ENCODE measurements around the gene UBE2QL1.

Gene UBE2QL1

DNA sequence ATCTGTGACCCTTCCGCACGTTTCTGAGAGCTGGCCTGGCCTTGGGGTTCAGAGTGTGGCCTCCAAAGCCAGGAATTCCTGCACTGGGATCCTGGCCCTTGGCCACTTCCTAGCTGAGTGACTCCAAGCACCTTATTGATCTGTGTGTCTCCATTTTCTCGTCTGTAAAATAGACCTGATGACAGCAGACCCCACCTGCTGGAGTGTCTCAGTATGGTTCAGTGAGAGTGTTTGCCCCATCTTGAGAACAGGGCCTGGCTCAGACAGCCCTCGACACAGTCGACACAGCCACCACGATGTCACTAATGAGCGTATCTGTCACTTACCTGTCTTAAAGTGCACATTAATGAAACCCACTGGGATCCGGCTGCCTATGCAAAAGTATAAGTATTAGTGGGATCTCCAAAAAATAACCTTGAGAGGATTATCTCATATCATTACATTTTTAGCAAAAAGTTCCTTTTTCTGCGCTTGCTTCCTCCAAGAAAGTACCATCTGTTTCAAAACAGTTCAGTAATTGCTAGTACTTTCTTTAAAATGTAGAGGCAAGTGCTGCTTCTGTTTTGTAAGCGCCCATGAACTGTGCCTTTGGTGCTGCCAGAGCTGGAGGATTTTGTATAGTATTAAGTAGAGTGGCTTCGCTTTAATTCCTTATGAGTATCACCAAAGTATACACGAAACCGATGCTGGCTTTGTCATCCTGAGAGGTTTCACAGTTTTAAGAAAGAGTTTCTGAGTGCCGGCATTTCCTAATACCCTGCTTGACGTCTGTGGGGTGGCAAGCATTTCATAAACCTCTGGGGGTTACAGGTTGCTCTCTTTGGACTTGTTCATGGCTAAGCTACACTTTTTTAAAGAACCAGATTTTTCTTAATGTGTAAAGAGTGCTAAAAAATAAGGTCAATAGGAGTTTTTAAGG is 31.7 kb downstream of the UBE2QL1 start:
- DNase-seq = no peak

DNA sequence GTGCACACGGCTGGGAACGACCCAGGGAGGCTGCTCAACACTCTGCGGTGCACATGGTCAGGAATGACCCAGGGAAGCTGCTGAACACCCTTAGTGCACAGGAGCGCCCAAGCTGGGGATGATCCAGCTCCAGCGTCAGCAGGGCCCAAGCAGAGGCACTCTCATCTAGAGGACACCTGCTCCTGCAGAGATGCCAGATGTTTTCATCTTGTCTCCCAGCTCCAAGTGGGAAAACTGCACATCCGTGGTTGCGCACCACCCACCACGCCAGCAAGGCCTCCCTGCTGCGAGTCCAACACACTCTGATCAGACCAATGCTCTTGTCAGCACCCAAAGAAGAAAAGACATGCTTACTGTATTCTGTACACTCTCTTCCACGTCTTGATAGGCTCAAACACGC is 34.1 kb downstream of the UBE2QL1 start:
- no peak for DNase-seq

DNA sequence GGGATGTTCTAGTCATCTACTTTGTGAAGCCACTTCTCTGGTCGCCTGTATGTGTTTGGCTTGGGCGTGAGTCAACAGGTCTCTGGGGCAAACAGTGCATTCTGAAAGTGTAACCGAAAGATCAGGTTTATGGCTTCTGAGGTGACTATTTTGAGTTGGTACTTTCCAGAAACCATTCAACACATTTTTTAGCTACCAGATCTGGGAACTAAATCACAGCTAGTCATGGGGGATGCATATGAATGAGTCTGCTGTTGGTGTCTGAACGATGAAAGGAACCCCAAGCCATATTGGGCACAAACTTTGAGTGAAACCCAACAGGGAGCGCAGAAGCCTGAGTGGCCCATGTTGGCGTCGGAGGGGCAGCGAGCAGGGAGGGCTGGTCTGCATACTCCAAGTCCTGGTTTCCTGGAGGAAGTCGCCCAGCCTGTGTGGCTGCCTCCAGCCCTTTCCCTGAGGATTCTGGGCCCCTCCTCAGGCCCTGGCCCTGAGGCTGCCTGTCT is 35.3 kb downstream of the UBE2QL1 start:
- DNase-seq = no peak

DNA sequence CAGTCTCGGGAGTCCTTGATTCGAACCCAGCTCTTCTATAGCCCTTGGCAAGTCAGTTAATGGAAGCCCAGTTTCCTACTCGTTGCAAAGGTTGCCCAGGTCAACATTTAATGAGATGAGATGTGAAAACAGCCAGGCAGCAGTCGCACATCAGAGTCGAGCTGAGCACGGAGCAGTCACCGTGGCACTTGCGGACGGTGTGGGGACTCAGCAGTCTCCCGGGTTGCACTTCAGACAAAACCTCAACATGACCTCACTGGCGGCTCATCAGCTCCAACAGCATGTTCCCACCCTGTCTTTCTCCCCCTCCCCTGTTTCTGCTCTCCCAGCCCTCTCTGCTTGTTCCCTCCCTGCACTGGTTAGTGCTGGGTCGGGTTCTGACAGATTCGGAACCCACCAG is 35.8 kb downstream of the UBE2QL1 start:
- DNase-seq = no peak

DNA sequence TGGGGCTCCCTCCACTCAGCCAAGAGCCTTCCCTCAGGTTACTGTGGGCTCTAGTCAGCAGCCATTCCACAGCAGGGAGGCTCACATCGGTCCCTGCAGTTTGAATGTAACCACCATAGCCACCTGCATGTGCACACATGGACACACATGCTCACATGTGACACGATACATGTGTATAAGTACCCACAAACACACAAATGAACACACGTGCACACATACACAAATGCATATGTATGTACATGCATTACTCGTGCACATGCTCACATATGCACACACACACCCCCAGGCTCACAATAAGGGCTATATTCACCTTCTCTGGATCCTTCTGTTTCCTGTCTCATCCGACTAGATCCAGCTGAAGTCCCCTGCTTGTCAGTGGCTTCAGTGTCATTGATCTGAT is 36.2 kb downstream of the UBE2QL1 start:
- DNase-seq = no peak

DNA sequence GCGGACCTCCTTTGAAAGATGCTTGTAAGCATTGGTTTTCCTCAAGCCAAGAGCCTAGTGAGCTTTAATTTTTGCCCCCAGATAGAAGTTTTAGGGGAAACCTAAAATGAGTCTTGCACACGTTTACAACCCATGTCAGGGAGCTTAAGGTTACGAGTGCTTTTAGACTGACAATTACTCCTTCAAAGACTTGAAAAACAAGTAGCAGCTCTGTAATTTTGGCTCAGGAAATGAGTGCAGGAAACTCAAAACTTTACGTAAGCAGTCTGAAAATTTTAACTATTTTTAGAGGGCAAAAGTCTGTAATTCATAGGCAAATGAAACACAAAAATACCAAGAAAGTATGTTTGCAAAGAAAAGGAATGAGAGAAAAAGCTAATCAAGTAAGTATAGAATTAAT is 36.8 kb downstream of the UBE2QL1 start:
- DNase-seq = no peak

DNA sequence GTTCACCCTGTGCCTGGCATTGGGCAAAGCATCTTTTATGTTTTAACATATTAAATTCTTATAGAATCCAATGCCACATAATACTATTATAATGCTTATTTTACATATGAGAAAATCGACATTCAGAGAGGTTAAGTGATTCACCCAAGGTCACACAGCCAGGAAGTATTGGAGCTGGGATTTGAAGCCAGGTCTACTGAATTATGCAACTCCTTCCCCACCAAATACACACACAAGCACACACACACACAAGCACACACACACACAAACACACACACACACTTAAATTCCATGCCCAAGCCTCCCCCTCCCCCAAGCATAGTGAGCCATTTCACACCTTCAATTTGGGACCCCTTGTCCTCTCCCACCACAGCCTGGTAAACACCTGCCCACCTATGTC is 37.4 kb downstream of the UBE2QL1 start:
- no peak for DNase-seq

DNA sequence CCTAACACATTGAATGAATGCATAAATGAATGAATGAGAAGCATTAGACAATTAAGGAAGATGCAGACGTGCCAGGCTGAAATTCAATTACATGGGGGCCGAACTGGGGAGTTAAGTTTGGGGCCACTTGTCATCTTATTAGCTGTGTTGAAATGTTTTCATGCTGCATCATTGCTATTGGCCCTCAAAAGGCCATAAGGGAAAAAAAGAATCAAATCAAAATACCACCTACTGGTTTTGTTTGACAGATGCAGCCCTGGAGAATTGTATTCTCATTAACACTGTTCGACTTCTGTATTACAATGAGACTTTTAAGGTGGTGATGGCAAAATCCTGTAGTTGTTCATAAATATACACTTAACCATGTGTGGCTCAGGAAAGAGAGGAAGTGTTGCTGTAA is 38.4 kb downstream of the UBE2QL1 start:
- DNase-seq = no peak

DNA sequence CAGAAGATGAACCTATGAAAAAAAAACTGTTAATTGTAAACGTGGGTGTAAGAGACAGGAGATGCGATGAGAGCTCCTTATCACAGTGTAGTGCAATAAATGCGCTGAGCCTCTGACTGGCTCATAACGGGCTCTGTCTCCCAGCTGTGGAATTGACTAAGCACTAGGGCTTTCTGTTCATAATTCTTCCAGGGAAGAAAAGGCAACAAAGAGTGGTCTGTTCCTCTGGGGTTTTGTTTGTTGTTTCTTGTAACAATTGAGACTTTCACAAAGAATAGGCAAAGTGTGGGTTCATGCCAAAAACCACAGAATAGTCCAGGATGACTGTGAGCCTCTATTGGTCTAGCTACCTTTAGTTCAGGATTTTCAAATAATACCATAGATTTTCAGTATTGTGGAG is 39.4 kb downstream of the UBE2QL1 start:
- no peak for DNase-seq

DNA sequence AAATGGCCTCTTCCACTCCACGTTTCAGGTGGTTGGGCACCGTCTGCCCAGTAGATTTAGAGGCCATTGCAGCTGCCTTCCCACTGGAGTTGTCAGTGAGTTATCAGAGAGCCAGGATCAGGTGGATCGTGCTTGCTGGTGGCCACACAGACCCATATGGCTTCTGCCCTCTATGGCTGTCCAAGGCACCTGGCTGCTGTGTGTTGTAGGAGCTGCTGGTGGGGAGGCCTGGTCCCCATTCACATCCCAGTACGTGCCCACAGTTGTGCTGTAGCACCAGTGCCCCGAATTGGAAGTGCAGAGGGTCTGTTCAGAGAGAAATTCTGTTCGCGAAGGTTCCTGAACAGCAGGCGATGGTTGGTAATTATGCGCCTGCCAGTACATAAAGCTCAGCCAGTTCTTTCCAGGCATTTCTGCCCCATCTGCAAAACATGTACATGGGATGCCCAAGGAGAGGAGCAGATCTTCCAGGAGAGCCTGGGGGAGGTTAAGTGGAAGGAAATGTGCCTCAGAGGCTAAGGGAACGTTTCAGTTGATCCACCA is 41.1 kb downstream of the UBE2QL1 start:
- no peak for DNase-seq

DNA sequence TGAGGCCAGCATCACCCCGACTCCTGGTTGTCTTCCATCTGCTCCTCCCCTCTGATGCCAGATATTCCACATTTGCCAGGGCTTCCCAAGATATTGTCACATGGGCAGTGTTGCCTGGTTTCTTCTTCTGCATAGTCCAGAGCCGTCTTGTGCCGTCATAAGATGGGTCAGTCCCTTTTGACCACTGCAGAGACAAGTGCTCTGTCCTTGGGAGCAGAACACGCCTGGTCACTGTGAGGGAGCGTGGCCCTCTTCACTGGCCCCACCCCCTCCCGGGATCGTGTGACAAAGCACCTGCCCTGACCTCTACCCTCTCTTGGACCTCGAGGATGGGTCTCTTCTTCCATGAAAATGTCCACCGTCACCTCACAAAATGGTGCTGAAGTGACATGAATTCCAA is 41.6 kb downstream of the UBE2QL1 start:
- DNase-seq = no peak

DNA sequence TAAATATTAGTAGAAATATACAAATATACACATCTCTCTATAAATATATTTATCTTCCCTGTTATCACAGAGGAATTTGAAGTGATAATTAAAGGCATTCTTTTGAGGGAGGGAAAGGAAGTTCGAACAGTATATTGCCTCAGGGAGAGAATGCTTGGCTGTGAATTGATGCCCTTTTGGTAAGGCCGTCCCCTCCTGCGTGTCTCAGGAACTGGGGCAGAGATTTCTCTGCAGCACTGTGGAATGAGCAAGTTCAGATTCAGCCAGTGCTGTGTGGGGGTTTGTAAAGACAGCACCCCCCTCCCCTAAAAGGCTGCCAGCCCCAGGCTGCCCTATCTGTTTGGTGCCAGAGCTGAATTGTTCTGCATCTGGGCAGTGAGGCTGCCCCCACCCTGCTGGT is 42.0 kb downstream of the UBE2QL1 start:
- DNase-seq = no peak

DNA sequence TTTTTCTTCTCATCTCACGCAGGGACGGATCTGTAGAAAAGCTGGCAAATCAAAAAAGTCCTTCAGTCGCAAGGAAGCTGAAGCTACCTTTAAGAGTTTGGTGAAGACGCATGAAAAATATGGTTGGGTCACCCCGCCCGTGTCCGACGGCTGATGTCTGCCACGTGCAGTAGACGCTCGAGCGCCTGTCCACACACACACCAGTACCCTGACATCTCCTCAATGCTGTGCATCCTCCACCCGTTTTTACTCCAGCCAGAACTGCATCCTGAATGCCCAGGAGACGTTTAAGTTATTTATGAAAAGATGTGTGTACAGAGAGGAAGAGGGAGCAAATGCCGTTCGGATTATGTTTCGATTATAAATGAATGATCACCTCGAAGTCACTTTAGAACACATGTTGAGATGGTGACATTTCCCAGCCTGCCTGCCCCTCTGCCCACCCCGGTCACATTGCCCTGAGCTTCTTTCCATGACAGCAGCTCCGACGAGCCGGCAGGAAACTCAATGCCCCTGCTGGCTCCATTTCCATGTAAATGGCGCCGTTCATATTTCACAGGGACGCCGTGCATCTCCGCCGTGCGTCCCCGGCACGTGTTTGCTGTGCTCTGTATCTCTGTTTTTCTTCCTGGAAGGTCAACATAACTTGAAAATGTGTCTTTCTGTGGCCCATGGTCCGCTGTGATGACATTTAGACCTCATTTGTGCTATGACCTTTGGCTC is 42.7 kb downstream of the UBE2QL1 start:
- no peak for DNase-seq

DNA sequence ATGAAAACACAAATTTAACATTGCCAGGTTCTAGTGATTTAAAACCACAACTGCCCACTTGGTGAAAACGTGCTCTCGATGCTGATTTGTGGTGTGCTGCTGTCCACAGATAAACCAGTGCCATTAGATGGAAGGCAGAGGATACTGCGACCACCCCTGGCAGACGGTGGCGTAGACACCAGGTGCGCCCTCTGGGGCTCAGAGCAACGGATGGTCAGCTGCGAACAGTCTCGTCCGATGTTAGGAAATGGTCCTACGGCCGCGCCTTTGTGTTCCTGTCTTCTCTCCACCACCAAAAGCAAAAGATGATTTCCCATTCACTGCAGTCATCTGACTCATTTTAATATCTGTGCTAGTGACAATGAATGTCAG is 43.2 kb downstream of the UBE2QL1 start:
- DNase-seq = no peak

DNA sequence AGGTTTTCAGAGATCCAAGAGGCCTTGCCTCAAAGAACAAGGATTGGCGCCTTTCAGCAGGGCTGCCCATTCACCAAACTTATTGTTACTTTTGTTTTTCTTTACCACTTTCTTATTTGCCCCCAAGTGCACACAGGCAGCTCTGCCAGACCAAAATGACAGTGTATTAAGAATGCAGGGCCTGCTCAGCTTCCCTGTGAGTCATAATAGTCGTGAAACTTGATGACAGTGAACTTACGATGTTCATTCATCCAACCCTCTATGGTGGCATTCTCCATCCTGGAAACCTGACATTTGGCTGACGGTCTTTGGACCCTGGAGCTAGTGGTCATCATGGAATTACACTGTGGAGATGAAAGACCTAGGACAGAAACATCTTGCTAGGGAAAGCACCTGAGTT is 44.3 kb downstream of the UBE2QL1 start:
- no peak for DNase-seq

DNA sequence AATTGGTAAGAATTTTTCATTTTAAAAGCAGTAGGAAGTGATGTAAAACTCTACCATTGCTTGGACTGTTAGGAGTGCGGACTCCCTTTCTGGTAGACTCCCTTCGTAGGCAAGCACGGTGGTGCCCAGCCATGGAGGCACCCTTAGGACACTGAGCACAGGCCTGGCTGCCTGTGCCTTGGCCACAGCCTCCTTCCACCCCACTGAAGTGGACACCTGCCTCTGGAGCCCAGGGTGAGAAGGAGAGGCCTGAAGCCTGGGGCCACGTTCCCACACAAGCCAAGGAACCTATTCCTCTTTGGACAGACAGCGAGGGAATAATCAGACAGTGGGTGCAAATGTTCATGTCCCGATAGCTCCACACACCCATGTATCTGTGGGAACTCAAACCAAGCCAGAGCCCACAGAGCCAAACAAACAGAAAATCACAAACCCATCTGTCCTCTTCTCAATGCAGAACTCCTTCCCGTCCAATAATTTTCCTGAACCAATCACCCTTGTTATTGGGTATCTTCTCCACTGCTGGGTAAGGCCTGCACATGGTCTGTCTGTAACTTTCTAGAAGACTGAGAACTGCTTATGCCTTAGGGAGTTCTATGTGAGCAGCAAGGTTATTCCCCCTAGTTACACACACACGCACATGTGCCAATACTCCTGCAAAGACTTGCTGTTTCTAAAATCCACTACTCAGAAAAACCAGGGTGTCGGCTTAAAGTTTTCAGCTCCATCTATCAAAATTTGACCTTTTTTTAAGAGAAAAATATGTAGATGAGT is 45.2 kb downstream of the UBE2QL1 start:
- DNase-seq = no peak

DNA sequence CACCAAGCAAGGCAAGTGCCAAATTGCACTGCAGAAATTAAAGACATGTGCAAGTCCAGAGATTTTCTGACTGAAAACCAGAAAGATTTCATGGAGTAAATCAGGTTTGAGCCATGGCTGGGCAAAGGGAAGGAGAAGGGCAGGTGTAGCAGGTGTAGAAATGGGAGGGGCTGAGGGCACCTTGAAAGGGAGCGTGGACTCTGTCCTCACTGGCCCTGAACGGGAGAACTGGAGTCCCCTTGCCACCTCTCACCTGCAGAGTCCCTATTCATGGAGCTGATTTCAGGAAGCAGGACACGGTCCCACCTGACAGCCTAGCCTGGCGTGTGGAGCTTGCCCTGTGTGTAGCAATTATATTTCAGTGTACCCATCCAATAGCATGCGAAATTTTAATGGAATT is 46.3 kb downstream of the UBE2QL1 start:
- no peak for DNase-seq

DNA sequence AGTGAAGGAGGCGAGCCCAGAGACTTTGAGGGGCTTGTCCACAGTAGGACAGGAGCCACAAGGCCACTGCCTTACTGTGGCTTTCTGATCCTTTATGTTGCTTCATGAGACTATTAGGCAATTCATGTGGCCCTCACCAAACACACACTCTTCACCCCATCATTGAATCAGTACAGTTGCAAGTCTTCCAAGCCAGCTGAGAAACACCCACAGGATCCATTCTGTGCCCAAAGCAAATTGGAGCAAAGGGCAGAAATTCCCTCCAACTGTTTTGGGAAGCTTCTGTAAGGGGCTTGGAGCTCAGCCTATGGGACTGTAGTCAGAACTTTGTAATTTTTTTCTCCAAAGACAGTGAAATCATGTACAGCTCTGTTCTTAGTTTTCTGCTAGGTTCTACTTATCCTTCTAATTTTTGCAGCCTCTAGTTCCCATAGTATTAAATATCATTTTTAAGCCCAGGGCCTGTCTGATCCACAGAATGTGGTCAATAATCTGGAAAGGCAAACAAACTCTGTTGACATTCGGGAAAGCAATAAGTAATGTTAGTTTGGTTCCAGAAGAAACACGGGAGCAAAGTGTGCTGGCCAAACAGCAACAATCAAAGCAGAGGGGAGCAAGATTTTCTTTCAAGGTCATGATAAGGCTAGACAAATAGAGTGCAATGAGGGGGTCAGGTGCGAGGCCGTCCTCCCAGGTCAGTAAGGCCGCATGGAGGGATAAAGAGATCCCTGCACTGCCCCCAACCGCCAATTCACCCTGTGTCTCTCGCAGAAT is 47.0 kb downstream of the UBE2QL1 start:
- no peak for DNase-seq

DNA sequence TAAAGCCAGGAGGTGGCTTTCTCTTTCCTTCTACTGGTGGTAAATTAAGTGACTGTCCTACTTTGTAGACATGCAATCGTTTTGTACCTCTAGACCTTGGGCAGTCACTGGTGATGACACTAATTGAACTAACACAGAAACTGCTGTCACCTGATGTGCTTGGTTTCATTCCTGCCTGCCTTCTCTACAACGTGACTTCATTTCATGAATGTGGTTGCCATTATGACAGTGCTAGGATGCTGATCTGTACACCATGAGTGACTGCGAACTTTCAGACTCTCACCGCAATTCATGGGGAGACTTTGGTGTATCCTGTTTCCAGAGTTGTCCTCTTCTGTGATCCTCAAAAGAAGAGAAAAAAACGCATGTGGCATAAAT is 47.5 kb downstream of the UBE2QL1 start:
- DNase-seq = no peak

DNA sequence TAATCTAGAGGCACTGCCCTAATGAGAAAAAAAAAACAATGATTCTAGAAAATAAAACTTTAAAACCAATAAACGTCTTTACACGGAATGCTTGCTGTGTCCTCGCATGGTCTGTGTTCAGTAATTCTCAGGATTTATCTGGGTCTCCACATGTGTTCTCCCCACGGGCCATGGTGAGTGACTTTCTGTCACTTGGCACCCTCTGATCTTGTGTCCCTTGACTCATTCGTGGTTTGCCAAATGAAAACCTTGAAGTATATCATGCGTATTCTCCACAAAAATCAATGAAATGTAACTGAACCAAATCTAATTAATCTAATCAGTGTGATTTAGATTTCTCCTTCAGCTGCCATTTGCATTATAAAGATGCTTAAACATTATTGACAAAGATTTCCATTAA is 48.0 kb downstream of the UBE2QL1 start:
- DNase-seq = no peak

DNA sequence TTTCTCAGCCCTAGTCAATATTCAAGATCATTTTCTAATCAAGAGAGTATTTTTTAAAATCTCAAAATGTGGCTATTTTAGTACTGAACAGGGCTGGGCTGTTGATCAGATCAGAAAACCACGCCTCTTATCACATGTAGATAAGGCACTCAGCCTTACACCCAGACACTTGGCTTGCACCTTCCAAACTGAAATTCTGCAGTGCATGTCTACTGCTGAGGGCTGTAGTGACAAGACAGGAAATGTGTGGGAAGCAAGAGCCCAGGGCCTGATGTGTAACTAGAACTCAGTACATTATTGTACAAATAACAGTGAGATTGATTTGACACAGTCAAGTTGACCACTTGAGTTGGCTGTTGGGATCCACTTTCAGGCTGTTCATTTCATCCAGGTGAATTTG is 48.6 kb downstream of the UBE2QL1 start:
- no peak for DNase-seq

DNA sequence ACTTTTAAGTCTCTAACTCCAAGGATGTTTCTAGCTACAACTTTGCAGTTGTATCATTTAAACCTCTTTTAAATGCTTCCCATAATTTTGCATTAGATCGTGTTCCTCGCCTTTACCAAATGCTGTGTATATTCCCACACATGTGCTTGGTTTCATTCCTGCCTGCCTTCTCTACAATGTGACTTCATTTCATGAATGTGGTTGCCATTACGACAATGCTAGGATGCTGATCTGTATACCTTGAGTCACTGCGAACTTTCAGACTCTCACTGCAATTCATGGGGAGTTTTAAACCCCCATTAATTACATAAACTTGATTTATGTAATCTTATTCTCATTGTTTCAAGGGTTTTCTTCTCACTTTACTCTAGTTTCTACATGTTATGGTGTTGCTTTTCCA is 50.3 kb downstream of the UBE2QL1 start:
- no peak for DNase-seq

DNA sequence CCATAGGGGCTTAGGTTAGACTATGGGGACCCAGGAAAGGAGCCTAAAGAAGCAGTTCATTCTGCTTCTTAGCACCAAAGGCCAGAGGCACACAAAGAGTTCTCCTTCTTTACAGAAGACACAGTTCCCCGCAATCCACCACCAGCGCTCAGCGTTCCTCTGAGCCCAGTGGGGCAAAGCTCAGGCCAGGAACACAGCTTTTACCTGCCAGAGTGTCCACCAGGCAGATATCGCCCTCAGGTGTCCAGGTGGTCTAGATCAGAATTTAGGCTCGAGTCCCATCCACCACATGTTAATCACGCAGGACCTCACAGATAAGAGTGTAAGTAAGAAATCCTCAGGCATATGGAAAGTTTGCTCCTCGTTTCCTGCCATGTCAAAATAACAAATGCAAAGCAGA is 53.0 kb downstream of the UBE2QL1 start:
- no peak for DNase-seq

All from AML-193 (cell line).